OCI-LY1 (cell line): Measurements from ENCODE around the gene WDR72.

Experiments
- H2AFZ ChIP-seq: fragments of 200-600 bp; sonication (generic), shearing (Covaris generic); 2 replicates; pipeline ENCODE4 v1.6.0; 2014; ENCODE audit warnings: antibody characterized with exemption, mild to moderate bottlenecking, low read length
- H3F3A ChIP-seq: fragments of 200-600 bp; sonication (generic), shearing (Covaris generic); 2 replicates; pipeline ENCODE4 v1.6.0; 2014; ENCODE audit warnings: mild to moderate bottlenecking, antibody characterized with exemption, low read length, moderate library complexity; ENCODE audit not compliant: insufficient read depth
- H3K27ac ChIP-seq: fragments of 200-600 bp; sonication (generic); 2 replicates; pipeline ENCODE4 v1.5.1; 2014; ENCODE audit warnings: low read length, mixed run types, mild to moderate bottlenecking, low read depth; ENCODE audit not compliant: poor library complexity, severe bottlenecking
- H3K27me3 ChIP-seq: fragments of 200-600 bp; sonication (generic); 2 replicates; pipeline ENCODE4 v1.6.0; 2014; ENCODE audit warnings: antibody characterized with exemption, mild to moderate bottlenecking, low read length, moderate library complexity; ENCODE audit not compliant: insufficient read depth
- H3K36me3 ChIP-seq: fragments of 200-600 bp; sonication (generic); 2 replicates; pipeline ENCODE4 v1.6.1; 2014; ENCODE audit warnings: mild to moderate bottlenecking, antibody characterized with exemption, low read length, moderate library complexity, mixed read lengths; ENCODE audit not compliant: insufficient read depth
- H3K4me1 ChIP-seq: fragments of 200-600 bp; sonication (generic); 2 replicates; pipeline ENCODE4 v1.5.1; 2014; ENCODE audit warnings: mild to moderate bottlenecking, low read length, moderate library complexity; ENCODE audit not compliant: insufficient read depth, severe bottlenecking
- H3K4me2 ChIP-seq: fragments of 200-600 bp; sonication (generic), shearing (Covaris generic); 2 replicates; pipeline ENCODE4 v1.6.1; 2014; ENCODE audit warnings: low read length
- H3K4me3 ChIP-seq: fragments of 200-600 bp; sonication (generic); 2 replicates; pipeline ENCODE4 v1.5.1; 2014; ENCODE audit warnings: low read length, low read depth, mild to moderate bottlenecking, mixed read lengths; ENCODE audit not compliant: poor library complexity, severe bottlenecking
- H3K79me2 ChIP-seq: fragments of 200-600 bp; shearing (Covaris generic); 2 replicates; pipeline ENCODE4 v1.6.1; 2016; ENCODE audit warnings: mixed run types, low read length, mixed read lengths; ENCODE audit not compliant: insufficient read depth
- H3K9ac ChIP-seq: fragments of 200-600 bp; sonication (generic), shearing (Covaris generic); 2 replicates; pipeline ENCODE4 v1.6.1; 2014; ENCODE audit warnings: mild to moderate bottlenecking, low read length, mixed read lengths
- H3K9me2 ChIP-seq: fragments of 200-600 bp; sonication (generic), shearing (Covaris generic); 2 replicates; pipeline ENCODE4 v1.6.1; 2014; ENCODE audit warnings: low read depth, mild to moderate bottlenecking, low read length, mixed read lengths
- H3K9me3 ChIP-seq: fragments of 200-600 bp; shearing (Covaris generic); 2 replicates; pipeline ENCODE4 v1.6.1; 2014; ENCODE audit warnings: low read length, mixed read lengths
- H4K20me1 ChIP-seq: fragments of 200-600 bp; sonication (generic), shearing (Covaris generic); 2 replicates; pipeline ENCODE4 v1.6.0; 2016; ENCODE audit warnings: mild to moderate bottlenecking, low read length; ENCODE audit not compliant: insufficient read depth
- EZH2 ChIP-seq: fragments of 200-600 bp; sonication (generic), shearing (Covaris generic); IDR thresholded peaks from 2 replicates; pipeline ENCODE4 v1.8.0; 2017; ENCODE audit warnings: borderline replicate concordance, mixed run types, mild to moderate bottlenecking, antibody characterized with exemption, low read length, moderate library complexity, mixed read lengths
- TF ChIP-seq, protein P1 (sequence below): fragments of 200-600 bp; sonication (generic), shearing (Covaris generic); IDR thresholded peaks from 2 replicates; pipeline ENCODE4 v1.5.1; 2017; ENCODE audit warnings: mild to moderate bottlenecking, antibody characterized with exemption, low read length, moderate library complexity, mixed read lengths

Gene WDR72

DNA sequence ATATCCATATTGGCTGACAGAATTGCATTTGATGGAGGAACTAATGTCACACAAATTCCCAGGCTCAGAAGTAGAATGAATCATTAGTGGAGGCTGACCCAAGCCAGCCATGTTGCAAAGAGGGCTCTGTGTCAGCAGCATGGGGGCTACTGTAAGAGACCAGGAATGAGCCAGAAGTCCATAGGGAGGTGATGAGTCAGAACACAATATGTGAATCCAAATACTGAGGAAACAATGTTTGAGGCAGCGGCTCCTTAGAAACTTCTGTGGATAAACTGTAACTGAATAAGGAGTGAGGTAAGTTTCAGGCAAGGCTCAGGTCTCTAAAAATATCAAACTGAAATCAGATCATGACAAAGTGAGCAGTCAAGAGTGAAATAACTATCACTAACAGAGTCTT, 170.7 kb downstream of the WDR72 start:
- Histone ChIP-seq H3K9ac (no peak overlapping the region), H3K79me2 (no peaks in the 10 kb centered on the region), H3K9me3 (no peaks in the 10 kb centered on the region), H3K27ac (no peak overlapping the region), H2AFZ (no peak overlapping the region), H4K20me1 (no peaks in the 10 kb centered on the region), H3K4me2 (no peak overlapping the region), H3K36me3 (no peaks in the 10 kb centered on the region), H3K4me1 (no peaks in the 10 kb centered on the region), H3K9me2 (no peaks in the 10 kb centered on the region), H3F3A (no peaks in the 10 kb centered on the region), H3K27me3 (no peaks in the 10 kb centered on the region), H3K4me3 (no peak overlapping the region)
- TF ChIP-seq EZH2 = no peak
- TF ChIP-seq, protein P1, sequence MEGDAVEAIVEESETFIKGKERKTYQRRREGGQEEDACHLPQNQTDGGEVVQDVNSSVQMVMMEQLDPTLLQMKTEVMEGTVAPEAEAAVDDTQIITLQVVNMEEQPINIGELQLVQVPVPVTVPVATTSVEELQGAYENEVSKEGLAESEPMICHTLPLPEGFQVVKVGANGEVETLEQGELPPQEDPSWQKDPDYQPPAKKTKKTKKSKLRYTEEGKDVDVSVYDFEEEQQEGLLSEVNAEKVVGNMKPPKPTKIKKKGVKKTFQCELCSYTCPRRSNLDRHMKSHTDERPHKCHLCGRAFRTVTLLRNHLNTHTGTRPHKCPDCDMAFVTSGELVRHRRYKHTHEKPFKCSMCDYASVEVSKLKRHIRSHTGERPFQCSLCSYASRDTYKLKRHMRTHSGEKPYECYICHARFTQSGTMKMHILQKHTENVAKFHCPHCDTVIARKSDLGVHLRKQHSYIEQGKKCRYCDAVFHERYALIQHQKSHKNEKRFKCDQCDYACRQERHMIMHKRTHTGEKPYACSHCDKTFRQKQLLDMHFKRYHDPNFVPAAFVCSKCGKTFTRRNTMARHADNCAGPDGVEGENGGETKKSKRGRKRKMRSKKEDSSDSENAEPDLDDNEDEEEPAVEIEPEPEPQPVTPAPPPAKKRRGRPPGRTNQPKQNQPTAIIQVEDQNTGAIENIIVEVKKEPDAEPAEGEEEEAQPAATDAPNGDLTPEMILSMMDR = no peak

DNA sequence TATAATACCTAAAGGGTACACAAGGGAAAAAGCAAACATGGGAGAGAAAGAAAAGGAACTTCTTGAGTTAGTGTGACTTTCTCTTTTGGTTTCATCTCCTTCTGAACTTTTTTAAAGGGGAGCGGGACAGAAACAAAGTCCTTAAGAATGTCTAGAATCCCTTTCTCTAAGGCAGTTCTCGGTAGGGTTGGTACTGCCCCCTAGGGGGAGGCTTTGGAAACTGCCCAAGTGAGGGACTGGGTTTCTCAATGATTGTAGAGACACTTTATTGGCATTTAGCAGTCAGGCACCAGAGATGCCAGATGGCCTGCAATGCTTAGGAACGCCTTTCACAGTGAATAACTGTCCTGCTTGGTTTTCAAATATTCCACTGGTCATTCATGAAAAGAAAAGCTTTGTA, 172.7 kb downstream of the WDR72 start:
- H3K9me2 ChIP-seq = no peaks in the 10 kb centered on the region

DNA sequence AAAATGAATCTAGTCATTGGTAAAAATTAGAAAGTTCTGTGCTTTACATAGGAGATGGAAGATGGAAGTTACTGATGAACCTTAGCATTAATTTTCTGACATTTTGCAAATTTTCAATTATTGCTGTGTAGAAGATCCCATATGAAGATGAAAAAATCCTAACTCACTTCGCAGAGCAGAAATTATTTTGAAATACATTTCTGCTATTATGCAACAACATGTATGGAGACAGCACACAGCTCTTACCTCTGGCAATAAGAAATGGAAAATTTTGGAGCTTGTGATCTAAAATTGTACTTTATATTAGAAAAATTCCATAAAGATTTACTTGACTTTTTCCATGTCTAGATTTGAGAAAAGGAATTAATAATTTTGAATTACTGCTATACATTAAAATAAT, 177.9 kb downstream of the WDR72 start:
- no peak overlapping the region for H3K9ac ChIP-seq
- H3K36me3 ChIP-seq = no peaks in the 10 kb centered on the region
- no peak overlapping the region for H3K27ac ChIP-seq
- H3K9me2 ChIP-seq = no peaks in the 10 kb centered on the region
- H2AFZ ChIP-seq = no peak overlapping the region
- no peaks in the 10 kb centered on the region for H3K9me3 ChIP-seq
- no peaks in the 10 kb centered on the region for H3K27me3 ChIP-seq
- TF ChIP-seq EZH2 = no peak
- TF ChIP-seq, protein P1 = no peak
- H3K4me3 ChIP-seq = no peak overlapping the region
- no peaks in the 10 kb centered on the region for H3K79me2 ChIP-seq
- no peaks in the 10 kb centered on the region for H4K20me1 ChIP-seq
- H3F3A ChIP-seq = no peaks in the 10 kb centered on the region
- H3K4me1 ChIP-seq = no peaks in the 10 kb centered on the region
- H3K4me2 ChIP-seq = no peak overlapping the region

More for the DNA sequence above, 172.7 kb downstream of the WDR72 start:
- H2AFZ ChIP-seq = no peak overlapping the region
- no peaks in the 10 kb centered on the region for H3K36me3 ChIP-seq
- H3F3A ChIP-seq = no peaks in the 10 kb centered on the region
- H3K4me3 ChIP-seq = no peak overlapping the region
- H3K4me2 ChIP-seq = no peak overlapping the region
- no peak overlapping the region for H3K27ac ChIP-seq
- TF ChIP-seq EZH2 = no peak
- TF ChIP-seq, protein P1 = peak; percentile 67
- H4K20me1 ChIP-seq = no peaks in the 10 kb centered on the region
- H3K9ac ChIP-seq = no peak overlapping the region
- H3K79me2 ChIP-seq = no peaks in the 10 kb centered on the region
- no peaks in the 10 kb centered on the region for H3K4me1 ChIP-seq
- no peaks in the 10 kb centered on the region for H3K27me3 ChIP-seq
- H3K9me3 ChIP-seq = no peaks in the 10 kb centered on the region
